ENCODE measurements around the gene NR4A2. TPM values are rescaled to one million over a fixed set of nuclear protein-coding genes. Genes with fewer than 3 reads are reported as not detected.

The NR4A2 gene
- polyA plus RNA-seq, 4 donors, result 0.53 to 3.1 (median 0.84) TPM

GRCh38 chr2:156340804-156341451 lies 8.4 kb upstream of the NR4A2 start:
- DNase-seq (ENCODE audit: low read depth in 4 of 4, low spot score in 3 of 4), result no peak

DNA sequence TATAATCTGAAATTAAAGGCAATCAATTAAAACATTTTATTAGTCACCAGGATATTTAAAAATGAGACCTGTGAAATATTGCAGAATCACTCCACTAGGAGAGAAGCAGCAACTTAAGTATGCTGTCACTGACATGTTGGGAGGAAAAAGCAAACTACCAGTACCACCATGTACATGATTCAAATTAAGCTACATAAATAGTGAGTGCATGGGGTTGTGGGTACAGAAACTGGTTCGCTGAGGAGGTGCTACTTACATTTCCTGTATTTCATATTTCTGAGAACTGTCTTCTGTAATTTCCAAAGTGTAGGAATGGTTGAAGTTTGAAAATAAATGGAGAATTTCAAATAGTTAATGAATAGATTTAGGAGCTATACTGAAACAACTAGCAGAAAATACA lies 7.9 kb upstream of the NR4A2 start:
- no peak for DNase-seq (ENCODE audit: low read depth in 4 of 4, low spot score in 3 of 4)

DNA sequence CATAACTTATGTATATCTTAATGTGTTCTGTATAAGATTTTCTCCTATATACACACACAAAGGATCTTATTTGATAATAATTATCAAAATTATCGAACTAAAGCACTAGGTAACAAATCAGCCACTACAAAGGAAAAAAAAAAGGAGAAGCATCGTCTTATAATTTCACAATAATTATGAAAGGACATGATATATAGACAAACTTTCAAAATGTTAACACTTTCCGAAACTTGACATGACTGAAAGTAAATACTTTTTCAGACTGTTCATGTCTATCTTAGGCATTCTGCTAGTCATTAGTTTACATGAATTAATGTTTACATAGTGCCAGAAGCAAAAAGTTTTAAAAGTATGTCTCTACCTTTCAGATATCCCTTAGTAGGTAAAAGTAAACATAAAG lies 7.3 kb upstream of the NR4A2 start:
- DNase-seq (ENCODE audit: low read depth in 4 of 4, low spot score in 3 of 4), result no peak

DNA sequence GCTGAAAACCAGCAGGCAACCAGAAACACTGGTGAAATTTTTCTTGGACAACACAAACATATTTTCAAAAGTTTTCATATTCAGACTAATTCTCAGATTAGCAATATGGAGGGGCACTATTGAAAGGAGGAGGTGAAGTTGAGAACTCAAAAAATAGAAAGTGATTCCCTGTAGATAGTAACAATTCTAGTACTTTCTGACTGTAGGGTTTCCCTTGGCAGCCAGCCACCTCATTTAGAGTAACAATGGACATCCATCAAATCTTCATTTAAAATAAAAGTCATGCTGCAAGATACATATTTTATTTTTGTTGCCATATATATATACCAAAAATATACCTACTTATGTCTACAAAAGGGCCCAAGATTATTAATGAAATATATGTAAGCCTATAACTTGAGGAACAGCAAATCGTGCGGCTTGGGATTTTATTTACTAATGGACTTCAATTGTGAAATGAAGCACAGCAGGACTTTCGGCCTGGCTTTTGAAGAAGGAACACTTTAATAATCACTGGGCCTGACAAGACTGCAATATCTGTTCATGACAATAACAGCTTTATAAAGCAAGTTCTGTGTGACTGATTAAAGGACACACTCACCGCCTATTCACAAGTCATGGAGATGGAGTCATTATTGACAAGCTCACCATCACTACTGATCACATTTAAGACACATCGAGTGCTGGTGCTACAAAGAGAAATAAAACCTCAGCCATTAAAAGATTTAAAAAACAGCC lies 6.8 kb upstream of the NR4A2 start:
- no peak for DNase-seq (ENCODE audit: low read depth in 4 of 4, low spot score in 3 of 4)

DNA sequence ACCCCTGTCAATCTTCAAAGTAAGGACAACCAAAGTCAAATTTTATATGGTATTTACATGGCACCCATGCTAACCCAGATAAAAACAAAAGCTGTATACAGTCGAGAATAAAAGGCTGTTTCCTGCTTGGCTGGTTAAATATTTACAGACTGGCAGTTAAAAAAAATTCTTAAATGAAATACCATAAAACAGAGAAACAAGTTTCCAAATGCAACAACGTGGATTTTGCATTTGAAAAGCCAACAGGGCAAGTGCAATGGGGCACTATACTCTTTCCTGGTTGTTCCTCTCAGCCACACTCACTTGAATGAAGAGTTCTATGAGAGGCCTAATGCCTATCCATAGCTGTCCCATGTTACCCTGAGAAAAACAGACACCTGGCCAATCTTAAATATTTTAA lies 6.1 kb upstream of the NR4A2 start:
- no peak for DNase-seq (ENCODE audit: low read depth in 4 of 4, low spot score in 3 of 4)

GRCh38 chr2:156334496-156335478 lies 2.3 kb upstream of the NR4A2 start:
- DNase-seq (ENCODE audit: low read depth in 4 of 4, low spot score in 3 of 4), result no peak

DNA sequence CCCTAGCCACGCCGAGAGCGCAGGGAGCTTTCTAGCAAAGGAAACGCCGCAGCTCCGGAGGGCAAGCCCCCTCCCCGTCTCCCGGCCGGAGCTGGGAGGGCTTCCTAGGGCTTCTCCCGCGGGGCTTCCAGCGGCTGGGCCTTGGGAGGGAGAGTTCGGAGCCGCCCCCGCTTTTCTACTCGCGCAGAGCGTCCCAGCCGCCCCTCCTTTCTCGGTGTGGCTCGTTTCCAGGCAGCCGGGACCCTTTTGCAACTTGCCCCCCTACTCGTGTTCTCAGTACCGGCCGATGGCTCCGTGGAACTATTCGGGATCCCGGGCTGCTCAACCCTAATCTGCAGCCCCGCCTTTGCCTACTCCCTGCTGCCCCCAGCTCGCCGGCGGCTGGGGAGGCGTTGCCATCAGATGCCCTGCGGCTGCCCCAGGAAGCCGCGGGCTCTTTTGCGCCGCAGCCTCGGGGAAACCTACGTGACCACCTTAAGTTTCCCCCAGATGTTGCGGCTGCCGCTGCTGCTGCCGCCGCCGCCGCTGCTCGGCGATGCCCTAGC lies 1.5 kb upstream of the NR4A2 start:
- no peak for DNase-seq (ENCODE audit: low read depth in 4 of 4, low spot score in 3 of 4)

- DNase-seq (ENCODE audit: low read depth in 4 of 4, low spot score in 3 of 4), result no peak
Observed at GRCh38 chr2:156333274-156333950, 891 bp upstream of the NR4A2 start.

DNA sequence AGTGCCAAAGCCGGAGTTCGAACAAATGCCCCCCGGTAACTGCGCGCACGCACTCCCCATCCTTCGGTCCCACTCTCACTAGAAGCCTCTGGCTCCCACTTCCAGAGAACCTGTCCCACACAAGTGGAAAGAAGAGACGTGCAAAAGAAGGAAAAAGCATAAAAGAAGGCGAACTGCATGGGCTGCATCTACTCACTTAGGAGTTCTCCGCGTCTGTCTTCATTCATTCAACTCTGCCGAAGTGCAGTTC lies 312 bp downstream of the NR4A2 start:
- DNase-seq (ENCODE audit: low read depth in 4 of 4, low spot score in 3 of 4), result no peak

- DNase-seq (ENCODE audit: low read depth in 4 of 4, low spot score in 3 of 4), result no peak
Observed at GRCh38 chr2:156331572-156332283, 793 bp downstream of the NR4A2 start.

DNA sequence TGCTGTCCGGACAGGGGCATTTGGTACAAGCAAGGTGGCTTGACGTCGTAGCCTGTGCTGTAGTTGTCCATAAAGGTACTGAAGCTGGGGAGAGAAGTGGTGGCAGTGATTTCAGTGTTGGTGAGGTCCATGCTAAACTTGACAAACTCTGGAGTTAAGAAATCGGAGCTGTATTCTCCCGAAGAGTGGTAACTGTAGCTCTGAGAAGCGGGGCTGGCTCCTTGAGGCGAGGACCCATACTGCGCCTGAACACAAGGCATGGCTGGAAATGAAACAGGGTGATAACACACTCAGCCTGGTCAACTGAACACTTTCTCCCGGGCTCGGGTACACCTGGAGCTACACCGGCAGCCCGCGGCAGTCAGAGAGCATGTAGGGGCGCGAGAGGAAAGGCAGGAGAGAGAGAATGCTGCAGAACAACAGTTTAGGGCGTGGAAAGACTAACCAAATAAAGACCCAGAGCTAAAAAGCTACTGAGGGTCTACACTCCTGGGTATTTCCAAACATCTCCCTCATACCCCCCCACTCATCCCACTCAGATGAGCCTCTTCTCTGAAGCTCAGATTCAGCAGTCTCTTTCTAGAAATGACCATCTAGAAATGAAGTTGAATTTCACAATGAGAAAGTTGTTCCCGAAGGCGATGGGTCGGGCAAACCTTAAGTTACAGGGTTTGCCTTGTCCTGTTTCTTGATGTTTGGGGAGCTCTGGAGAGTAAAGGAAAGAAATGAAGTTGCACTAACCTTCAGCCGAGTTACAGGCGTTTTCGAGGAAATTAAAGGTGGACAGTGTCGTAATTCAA lies 2.4 kb downstream of the NR4A2 start:
- no peak for DNase-seq (ENCODE audit: low read depth in 4 of 4, low spot score in 3 of 4)

- no peak for DNase-seq (ENCODE audit: low read depth in 4 of 4, low spot score in 3 of 4)
Observed at GRCh38 chr2:156329031-156329926, 3.2 kb downstream of the NR4A2 start.

GRCh38 chr2:156327835-156328695 lies 4.5 kb downstream of the NR4A2 start:
- DNase-seq (ENCODE audit: low read depth in 4 of 4, low spot score in 3 of 4), result no peak

- no peak for DNase-seq (ENCODE audit: low read depth in 4 of 4, low spot score in 3 of 4)
Observed at GRCh38 chr2:156326526-156327095, 5.9 kb downstream of the NR4A2 start.

GRCh38 chr2:156325688-156326525 lies 6.6 kb downstream of the NR4A2 start:
- no peak for DNase-seq (ENCODE audit: low read depth in 4 of 4, low spot score in 3 of 4)

GRCh38 chr2:156323754-156324153 lies 8.8 kb downstream of the NR4A2 start:
- DNase-seq (ENCODE audit: low read depth in 4 of 4, low spot score in 3 of 4), result no peak

All from right renal pelvis (tissue), 4 donors.